ENCODE measurements around the gene MMP24. TPM values are rescaled to one million over a fixed set of nuclear protein-coding genes. Genes with fewer than 3 reads are reported as not detected.

The MMP24 gene
- total RNA-seq, 1 experiment from 2014 or later, result 8.2 TPM

DNA sequence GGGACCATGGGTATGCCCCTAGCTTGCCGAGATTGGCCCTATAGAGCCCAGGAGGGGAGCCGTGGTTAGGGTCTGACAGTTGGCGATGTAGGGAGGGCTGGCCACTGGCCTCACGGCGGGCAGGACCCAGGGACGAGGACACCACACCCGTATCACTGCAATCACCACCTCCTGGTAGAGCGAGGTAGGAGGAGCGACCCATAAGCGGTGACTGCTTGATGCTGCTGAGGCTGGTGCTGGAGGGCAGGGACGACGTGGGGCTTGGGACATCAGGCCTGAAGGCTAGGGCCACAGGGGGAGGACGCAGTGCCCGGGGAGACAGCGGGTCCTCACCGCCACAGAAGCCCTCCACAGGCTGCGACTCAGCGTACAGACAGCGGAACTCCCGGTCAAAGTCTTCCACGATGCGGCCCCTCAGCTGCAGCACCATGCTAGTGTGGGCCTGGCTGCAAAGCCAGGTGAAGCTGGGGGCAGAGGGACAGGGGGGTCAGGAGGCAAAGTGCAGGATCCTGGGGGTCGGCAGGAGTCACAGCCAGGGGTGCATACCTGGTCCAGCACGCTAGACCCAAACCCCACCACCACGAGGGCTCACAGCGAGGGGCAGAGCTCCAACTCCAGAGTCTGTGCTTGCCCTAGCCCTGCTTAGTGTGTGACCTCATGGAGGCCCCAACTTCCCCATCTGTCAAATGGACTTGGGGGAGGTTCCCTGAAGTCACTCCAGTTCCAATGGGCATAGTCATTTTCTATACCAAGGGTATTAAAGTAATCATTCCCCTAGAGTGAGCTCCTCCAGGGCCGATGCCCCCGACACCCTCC lies 61.2 kb downstream of the MMP24 start:
- no peak overlapping the region for H3K27ac Mint-ChIP-seq (ENCODE audit: unreplicated experiment)
- TF ChIP-seq, protein P1, sequence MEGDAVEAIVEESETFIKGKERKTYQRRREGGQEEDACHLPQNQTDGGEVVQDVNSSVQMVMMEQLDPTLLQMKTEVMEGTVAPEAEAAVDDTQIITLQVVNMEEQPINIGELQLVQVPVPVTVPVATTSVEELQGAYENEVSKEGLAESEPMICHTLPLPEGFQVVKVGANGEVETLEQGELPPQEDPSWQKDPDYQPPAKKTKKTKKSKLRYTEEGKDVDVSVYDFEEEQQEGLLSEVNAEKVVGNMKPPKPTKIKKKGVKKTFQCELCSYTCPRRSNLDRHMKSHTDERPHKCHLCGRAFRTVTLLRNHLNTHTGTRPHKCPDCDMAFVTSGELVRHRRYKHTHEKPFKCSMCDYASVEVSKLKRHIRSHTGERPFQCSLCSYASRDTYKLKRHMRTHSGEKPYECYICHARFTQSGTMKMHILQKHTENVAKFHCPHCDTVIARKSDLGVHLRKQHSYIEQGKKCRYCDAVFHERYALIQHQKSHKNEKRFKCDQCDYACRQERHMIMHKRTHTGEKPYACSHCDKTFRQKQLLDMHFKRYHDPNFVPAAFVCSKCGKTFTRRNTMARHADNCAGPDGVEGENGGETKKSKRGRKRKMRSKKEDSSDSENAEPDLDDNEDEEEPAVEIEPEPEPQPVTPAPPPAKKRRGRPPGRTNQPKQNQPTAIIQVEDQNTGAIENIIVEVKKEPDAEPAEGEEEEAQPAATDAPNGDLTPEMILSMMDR (IDR thresholded peaks at IDR 0.05; ENCODE audit: unreplicated experiment), result no peak
- no peak for DNase-seq
- no peak overlapping the region for H3K4me3 Mint-ChIP-seq (ENCODE audit: low read depth, unreplicated experiment)
- peaks cover 40% of the 10 kb centered on the region for H3K36me3 Mint-ChIP-seq (ENCODE audit: insufficient read depth, unreplicated experiment)
- intact Hi-C loops (cut with micrococcal nuclease; ENCODE audit: unreplicated experiment), result no loop called here
- CTCF ChIA-PET, result interaction anchor here (0.6 kb wide), 2 partner anchors 139 to 1723 kb away, joined by 3 to 4 read pairs; no protein-coding TSS in a partner anchor
- H3K9me3 Mint-ChIP-seq (ENCODE audit: low read depth, unreplicated experiment), result no peaks in the 10 kb centered on the region
- H3K27me3 Mint-ChIP-seq (ENCODE audit: unreplicated experiment), result peaks cover 5% of the 10 kb centered on the region
- H3K4me1 Mint-ChIP-seq (ENCODE audit: low read depth, unreplicated experiment), result peaks cover 20% of the 10 kb centered on the region
- BruUV-seq (replicated peaks), result no TSS peak

- Mint-ChIP-seq H3K27ac (ENCODE audit: unreplicated experiment) (no peak overlapping the region), H3K27me3 (ENCODE audit: unreplicated experiment) (peaks cover 12% of the 10 kb centered on the region), H3K4me1 (ENCODE audit: low read depth, unreplicated experiment) (peaks cover 20% of the 10 kb centered on the region), H3K9me3 (ENCODE audit: low read depth, unreplicated experiment) (no peaks in the 10 kb centered on the region), H3K36me3 (ENCODE audit: insufficient read depth, unreplicated experiment) (peaks cover 32% of the 10 kb centered on the region), H3K4me3 (ENCODE audit: low read depth, unreplicated experiment) (no peak overlapping the region)
- no TSS peak for BruUV-seq (replicated peaks)
- TF ChIP-seq, protein P1 (IDR thresholded peaks at IDR 0.05; ENCODE audit: unreplicated experiment), result no peak
- intact Hi-C loops (cut with micrococcal nuclease; ENCODE audit: unreplicated experiment), result no loop called here
- DNase-seq, result no peak
- CTCF ChIA-PET, result interaction anchor here (0.6 kb wide), 4 partner anchors 122 to 1724 kb away, joined by 3 to 6 read pairs (median 4); no protein-coding TSS in a partner anchor
These were observed 62.0 kb downstream of the MMP24 start for GRCh38 chr20:35288325-35289060.

- H3K9me3 Mint-ChIP-seq (ENCODE audit: low read depth, unreplicated experiment), result no peaks in the 10 kb centered on the region
These were observed 63.8 kb downstream of the MMP24 start for GRCh38 chr20:35290186-35290886.

More at GRCh38 chr20:35290186-35290886, 63.8 kb downstream of the MMP24 start:
- CTCF ChIA-PET, result interaction anchor here (0.6 to 1.4 kb wide), 4 partner anchors 12 to 397 kb away, joined by 3 to 8 read pairs (median 4); no protein-coding TSS in a partner anchor
- intact Hi-C loops (cut with micrococcal nuclease; ENCODE audit: unreplicated experiment), result no loop called here
- Mint-ChIP-seq H3K36me3 (ENCODE audit: insufficient read depth, unreplicated experiment) (peaks cover 14% of the 10 kb centered on the region), H3K4me1 (ENCODE audit: low read depth, unreplicated experiment) (peaks cover 11% of the 10 kb centered on the region), H3K4me3 (ENCODE audit: low read depth, unreplicated experiment) (no peak overlapping the region), H3K27ac (ENCODE audit: unreplicated experiment) (no peak overlapping the region), H3K27me3 (ENCODE audit: unreplicated experiment) (peaks cover 30% of the 10 kb centered on the region)
- DNase-seq, result no peak
- no TSS peak for BruUV-seq (replicated peaks)
- TF ChIP-seq, protein P1 (IDR thresholded peaks at IDR 0.05; ENCODE audit: unreplicated experiment), result no peak

All from Calu3 (cell line).